A549 (cell line): ENCODE results near the gene PSMF1. TPM values are rescaled to one million over a fixed set of nuclear protein-coding genes. Genes with fewer than 3 reads are reported as not detected.

Experiments used
- ATAC-seq, 2 experiments: fragments of 200-7000 bp in 1 of 2; fragments of >200 bp in 1 of 2; cut with Nextera tagmentation in 1 of 2; cut with Tn5 transposase in 1 of 2; 3 replicates each; pipeline versions ENCODE4 v1.8.0 to v1.9.1; 2018 to 2020; ENCODE audit warnings: mild to moderate bottlenecking in 1 of 2, moderate library complexity in 1 of 2
- CTCF ChIA-PET: fragments of 300-600 bp; sonication (Branson Sonifier 250); formaldehyde crosslinking; extraction: SDS; loops from one replicate; lab custom pipeline; 2021; ENCODE audit warnings: antibody characterized with exemption, inconsistent platforms; lab: Yijun Ruan, JAX
- POLR2A ChIA-PET: fragments of 350-600 bp; formaldehyde crosslinking; extraction: SDS; loops from one replicate; lab custom pipeline; 2021; ENCODE audit warnings: antibody characterized with exemption, inconsistent platforms; lab: Yijun Ruan, JAX
- DNase-seq, 2 experiments: peaks; one replicate each; pipeline versions ENCODE4 v3.0.0 to v3.0.0-alpha.2; 2011 to 2016; ENCODE audit warnings: low read depth in 1 of 2, low spot score in 1 of 2
- FAIRE-seq: peaks from 2 replicates; lab custom pipeline; 2011; peaks lifted over from hg19 to GRCh38; lab: Jason Lieb, UNC
- H3K27ac ChIP-seq, 2 experiments: fragments of >200 bp; sonication (Bioruptor Twin); formaldehyde crosslinking; 3 replicates each; pipeline ENCODE4 v1.5.1; 2016 to 2017
- H3K4me1 ChIP-seq: fragments of >200 bp; sonication (Bioruptor Twin); formaldehyde crosslinking; 3 replicates; pipeline ENCODE4 v1.6.1; 2016
- H3K4me2 ChIP-seq: fragments of >200 bp; sonication (Bioruptor Twin); formaldehyde crosslinking; 3 replicates; pipeline ENCODE4 v1.6.1; 2016
- H3K4me3 ChIP-seq: fragments of >200 bp; sonication (Bioruptor Twin); formaldehyde crosslinking; 3 replicates; pipeline ENCODE4 v1.5.1; 2016
- H3K9me3 ChIP-seq: fragments of >200 bp; sonication (Bioruptor Twin); formaldehyde crosslinking; 3 replicates; pipeline ENCODE4 v1.6.1; 2016
- CBX2 ChIP-seq: fragments of 200-600 bp; sonication (generic); IDR thresholded peaks from 2 replicates; pipeline ENCODE4 v1.6.1; 2016; ENCODE audit warnings: low read depth, mild to moderate bottlenecking, borderline replicate concordance
- CHD2 ChIP-seq: fragments of 150-350 bp; IDR thresholded peaks from 2 replicates; pipeline ENCODE4 v1.6.1; 2014; ENCODE audit warnings: low read length; ENCODE audit not compliant: partially characterized antibody
- CHD4 ChIP-seq: fragments of 200-600 bp; sonication (generic); IDR thresholded peaks from 2 replicates; pipeline ENCODE4 v1.6.1; 2016; ENCODE audit warnings: antibody characterized with exemption, mild to moderate bottlenecking, borderline replicate concordance
- E2F6 ChIP-seq: IDR thresholded peaks from 2 replicates; pipeline ENCODE4 v1.6.1; 2012; ENCODE audit warnings: low read depth, borderline replicate concordance
- EHMT2 ChIP-seq: fragments of 200-600 bp; sonication (generic); IDR thresholded peaks from 2 replicates; pipeline ENCODE4 v1.6.1; 2016; ENCODE audit warnings: antibody characterized with exemption, low read depth, mild to moderate bottlenecking, moderate library complexity
- FOXS1 ChIP-seq: fragments of 250-450 bp; sonication (Bioruptor Pico); IDR thresholded peaks from 2 replicates; pipeline ENCODE4 v1.5.0; 2020; ENCODE audit warnings: mild to moderate bottlenecking, moderate library complexity
- HES2 ChIP-seq: fragments of >200 bp; sonication (Bioruptor Twin); formaldehyde crosslinking; IDR thresholded peaks from 2 replicates; pipeline ENCODE4 v1.6.1; 2016
- HOXB13 ChIP-seq: fragments of 250-450 bp; sonication (Bioruptor Pico); IDR thresholded peaks from 2 replicates; pipeline ENCODE4 v1.5.0; 2020; ENCODE audit warnings: low read depth, mild to moderate bottlenecking, moderate library complexity
- MAZ ChIP-seq: fragments of 150-350 bp; IDR thresholded peaks from 2 replicates; pipeline ENCODE4 v1.6.1; 2014; ENCODE audit warnings: antibody characterized with exemption, low read depth, low read length, borderline replicate concordance
- MYC ChIP-seq: IDR thresholded peaks from 2 replicates; pipeline ENCODE4 v1.6.1; 2012; ENCODE audit warnings: mild to moderate bottlenecking, inconsistent platforms, low read length, improper control_type of control experiment, borderline replicate concordance
- NR3C1 ChIP-seq: fragments of >200 bp; sonication (Bioruptor Twin); formaldehyde crosslinking; IDR thresholded peaks from 3 replicates; pipeline ENCODE4 v1.6.1; 2017
- POLR2A ChIP-seq: IDR thresholded peaks from 2 replicates; pipeline ENCODE4 v1.6.1; 2012; ENCODE audit warnings: mild to moderate bottlenecking, low read length
- POLR2AphosphoS2 ChIP-seq: conservative IDR thresholded peaks from 2 replicates; pipeline ENCODE4 v1.6.1; 2012; ENCODE audit warnings: low read length, improper control_type of control experiment, inconsistent platforms
- RAD21 ChIP-seq, 2 experiments: fragments of >200 bp in 1 of 2; sonication (Bioruptor Twin) in 1 of 2; formaldehyde crosslinking in 1 of 2; IDR thresholded peaks in 1 of 2; conservative IDR thresholded peaks in 1 of 2; 2 replicates in 1 of 2; 3 replicates in 1 of 2; pipeline ENCODE4 v1.6.1; 2012 to 2018; ENCODE audit warnings: inconsistent platforms in 1 of 2
- RARB ChIP-seq: fragments of 250-450 bp; sonication (Bioruptor Pico); IDR thresholded peaks from 2 replicates; pipeline ENCODE4 v1.8.0; 2021; ENCODE audit warnings: mild to moderate bottlenecking, moderate library complexity
- REST ChIP-seq: fragments of 200-600 bp; sonication (generic); IDR thresholded peaks from 2 replicates; pipeline ENCODE4 v1.6.1; 2016; ENCODE audit warnings: antibody characterized with exemption, mild to moderate bottlenecking, moderate library complexity
- USF2 ChIP-seq: fragments of 450-650 bp; IDR thresholded peaks from 2 replicates; pipeline ENCODE4 v1.6.1; 2014; ENCODE audit warnings: antibody characterized with exemption
- WGBS: methylation state at CpG from one replicate; pipeline ENCODE4 v1.1.6; 2017; ENCODE audit errors: missing lambda C conversion rate; 5-methylcytosine and 5-hydroxymethylcytosine counted together
- polyA plus RNA-seq, 4 experiments: library from polyadenylated mRNA; depleted of rRNA in 3 of 4; stranded (reverse); fragments of >200 nt; fragmentation: RNase III in 1 of 4; extraction: RNeasy Plus Mini Kit Qiagen cat#74134 plus additional on column Dnase treatment in 1 of 4; gene quantifications; 2 replicates in 3 of 4; 3 replicates in 1 of 4; pipeline ENCODE4 v1.2.3, GENCODE V29; 2011 to 2017

PSMF1 gene
- polyA plus RNA-seq, 2 of the 4 experiments (the other 2 are of a cell fraction), result 123 to 157 TPM

GRCh38 chr20:1169224-1169623, 50.8 kb downstream of the PSMF1 start:
- ChIA-PET CTCF (interaction anchor here (1.2 to 10.6 kb wide), 2 partner anchors 16 to 44 kb away, joined by 4 to 91 read pairs; partner anchors contain the start of gene TMEM74B), POLR2A (no interaction called here)
- Histone ChIP-seq H3K27ac (no peak overlapping the region), H3K4me3 (no peak overlapping the region), H3K4me1 (no peaks in the 10 kb centered on the region), H3K4me2 (no peak overlapping the region), H3K9me3 (no peaks in the 10 kb centered on the region)
- ATAC-seq, result no peak
- FAIRE-seq, result no peak
- no peak for DNase-seq
- 96% methylated on average over 5 of the region's 5 CpGs for WGBS
- TF ChIP-seq CBX2 (no peak), HES2 (no peak), CHD2 (no peak), MYC (no peak), POLR2AphosphoS2 (no peak), NR3C1 (no peak), E2F6 (no peak)

- TF ChIP-seq REST, result peak; percentile 95
- TF ChIP-seq RARB (CRISPR knock-in tag), result no peak
- no peak for TF ChIP-seq HOXB13 (CRISPR knock-in tag)
- TF ChIP-seq USF2, result no peak
- peak; percentile 79 for TF ChIP-seq EHMT2
- peak in 1 of 2 experiments; percentile 24 for DNase-seq
- no peak for FAIRE-seq
- no peak overlapping the region for H3K4me3 ChIP-seq
- ATAC-seq, result peak in 1 of 2 experiments; percentile 25; a peak in 3 of 6 replicates
- ChIA-PET POLR2A (no interaction called here), CTCF (interaction anchor here (0.7 to 10.6 kb wide), 8 partner anchors 10 to 356 kb away, joined by 3 to 91 read pairs (median 4); partner anchors contain the start of gene TMEM74B)
- H3K4me2 ChIP-seq, result no peak overlapping the region
- no peak overlapping the region for H3K27ac ChIP-seq
- H3K4me1 ChIP-seq, result no peaks in the 10 kb centered on the region
- 93% methylated on average over 4 of the region's 4 CpGs for WGBS
- no peaks in the 10 kb centered on the region for H3K9me3 ChIP-seq
Observed at GRCh38 chr20:1171461-1172093, 53.2 kb downstream of the PSMF1 start.

GRCh38 chr20:1173698-1174097, 55.3 kb downstream of the PSMF1 start:
- Histone ChIP-seq H3K4me1 (peaks cover 6% of the 10 kb centered on the region; the same call in 1 of the 3 replicates), H3K9me3 (no peaks in the 10 kb centered on the region), H3K4me2 (no peak overlapping the region), H3K4me3 (no peak overlapping the region)
- FAIRE-seq (no peak), ATAC-seq (no peak), DNase-seq (no peak)
- POLR2A ChIA-PET, result no interaction called here
- TF ChIP-seq FOXS1 (CRISPR knock-in tag), result no peak
- TF ChIP-seq MAZ, result no peak
- no peak for TF ChIP-seq CHD2
- no peak for TF ChIP-seq POLR2A
- TF ChIP-seq RAD21 (conservative IDR thresholded peaks at IDR 0.05 in 1 of 2, IDR thresholded peaks at IDR 0.05 in 1 of 2), result no peak
- no peak for TF ChIP-seq CHD4
- TF ChIP-seq, all 56 proteins: peak for 0
- H3K27ac ChIP-seq, result no peak overlapping the region
- 91% methylated on average over 4 of the region's 4 CpGs for WGBS
- CTCF ChIA-PET, result interaction anchor here (1.1 to 10.6 kb wide), 5 partner anchors 12 to 131 kb away, joined by 3 to 91 read pairs (median 4); partner anchors contain the start of gene TMEM74B
